ENCODE measurements around the gene PREPL. TPM values are rescaled to one million over a fixed set of nuclear protein-coding genes. Genes with fewer than 3 reads are reported as not detected.

PREPL gene
- total and polyA plus RNA-seq, 2 of the 8 experiments (the other 6 are each of a cell fraction or from before 2014, with no cell fraction given): 13.6 to 38.9 TPM

DNA sequence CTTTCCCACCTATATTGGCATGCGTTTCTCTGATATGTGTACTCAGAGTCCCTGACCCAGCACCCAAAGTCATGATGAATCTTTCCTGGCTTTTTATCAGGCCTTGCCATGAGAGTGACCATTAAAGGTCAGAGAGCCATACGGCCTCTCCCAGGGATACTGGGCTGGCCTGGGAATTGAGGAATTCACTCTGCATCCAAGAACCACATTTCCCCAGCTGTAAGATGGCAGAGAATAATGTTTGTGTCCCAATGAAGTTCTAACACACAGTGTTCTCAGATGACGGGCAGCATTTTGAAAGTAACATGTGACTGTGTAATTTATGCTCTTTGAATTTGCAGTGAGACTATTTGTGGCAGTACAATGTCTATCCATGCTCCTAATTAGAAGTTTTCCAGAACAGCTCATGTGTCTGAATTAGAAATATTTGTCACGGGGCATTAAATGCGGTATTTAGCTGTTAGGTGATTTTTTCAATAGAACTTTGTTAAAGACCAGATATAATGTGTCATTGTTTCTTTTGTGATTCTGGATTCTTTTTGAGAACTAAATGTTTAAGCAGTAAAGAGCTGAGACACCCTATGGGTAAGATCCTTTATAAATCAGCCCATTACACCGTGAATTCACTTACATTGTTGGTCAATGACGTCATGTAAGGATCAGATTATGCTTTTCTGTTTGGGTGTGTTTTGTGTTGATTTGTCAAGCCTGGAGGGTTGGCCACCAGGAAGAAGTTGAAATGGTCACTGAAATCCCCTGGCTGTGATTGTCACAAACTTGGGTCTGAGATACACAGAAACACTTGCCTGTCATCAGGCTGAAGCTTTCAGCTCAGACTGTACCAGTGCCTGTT is 93.3 kb downstream of the PREPL start:
- Histone ChIP-seq H3K23me2 (ENCODE audit: low read depth, low read length) (no peaks in the 10 kb centered on the region), H3K36me3 (ENCODE audit: control insufficient read depth in 2 of 4, insufficient read depth in 4 of 4, low read length in 3 of 4) (no peaks in the 10 kb centered on the region), H2AFZ (ENCODE audit: low read length) (0 out of 2 replicates have a peak overlapping the region, but pooled peaks have one; percentile 37), H4K5ac (ENCODE audit: insufficient read length, low read depth, low read length) (no peak overlapping the region), H2AK5ac (ENCODE audit: low read depth, low read length) (no peak overlapping the region), H3K79me1 (ENCODE audit: low read depth, low read length) (no peaks in the 10 kb centered on the region), H3K9me3 (ENCODE audit: insufficient read depth in 2 of 2, low read depth in 1 of 2, low read length in 1 of 2) (no peaks in the 10 kb centered on the region), H4K20me1 (replicated peaks in 1 of 2; ENCODE audit: control insufficient read depth in 1 of 2, insufficient read depth in 2 of 2, low read length in 2 of 2) (no peaks in the 10 kb centered on the region), H3K14ac (ENCODE audit: insufficient read length) (no peak overlapping the region), H2BK20ac (ENCODE audit: low read length) (no peak overlapping the region), H2BK5ac (ENCODE audit: low read depth, low read length) (no peak overlapping the region), H3K4ac (replicated peaks; ENCODE audit: insufficient read length, low read depth, low read length) (no peak overlapping the region), H3K18ac (ENCODE audit: extremely low read depth, low read length) (no peak overlapping the region), H3K27me3 (replicated peaks in 1 of 4; ENCODE audit: control insufficient read depth in 3 of 4, extremely low read depth in 1 of 4, insufficient read depth in 3 of 4, low read length in 3 of 4) (no peaks in the 10 kb centered on the region), H3K79me2 (ENCODE audit: control insufficient read depth in 1 of 2, insufficient read depth in 2 of 2, low read length in 2 of 2) (no peaks in the 10 kb centered on the region), H3K4me3 (ENCODE audit: extremely low read depth in 1 of 4, insufficient read depth in 2 of 4, low read depth in 3 of 4, low read length in 4 of 4) (no peak overlapping the region), H2BK120ac (replicated peaks; ENCODE audit: low read depth, low read length) (no peak overlapping the region), H4K91ac (replicated peaks; ENCODE audit: insufficient read length, low read length) (no peak overlapping the region), H3K56ac (replicated peaks; ENCODE audit: insufficient read length, low read depth, low read length) (no peak overlapping the region), H3K27ac (ENCODE audit: low read depth, low read length) (no peak overlapping the region), H2BK15ac (ENCODE audit: low read length) (no peak overlapping the region), H2BK12ac (ENCODE audit: low read depth, low read length) (no peak overlapping the region), H4K8ac (ENCODE audit: extremely low read depth, insufficient read depth, low read length) (no peak overlapping the region), H3K23ac (ENCODE audit: insufficient read length) (no peak overlapping the region), H3K9ac (replicated peaks in 1 of 4; ENCODE audit: extremely low read depth in 1 of 4, low read depth in 3 of 4, low read length in 3 of 4) (no peak overlapping the region), H3K4me1 (replicated peaks in 1 of 4; ENCODE audit: control insufficient read depth in 3 of 4, insufficient read depth in 4 of 4, low read length in 3 of 4) (peaks cover 0 to 5% (median 0%) of the 10 kb centered on the region in 4 experiments; a peak in 1 of 7 replicates), H3K4me2 (ENCODE audit: insufficient read depth in 1 of 2, low read depth in 2 of 2, low read length in 2 of 2) (no peak overlapping the region)
- FAIRE-seq (no peak), DNase-seq (ENCODE audit: low read depth in 1 of 2, low spot score in 2 of 2) (no peak)
- WGBS, 2 experiments (ENCODE audit: extremely low coverage in 1 of 2, insufficient coverage in 1 of 2, insufficient read length in 1 of 2, insufficient replicate concordance in 2 of 2, low coverage in 1 of 2, low lambda C conversion rate in 2 of 2, missing lambda C conversion rate in 1 of 2): 80% methylated on average over 7 of the region's 7 CpGs; no CpG with 5 or more reads in 1 of the 2 experiments
- TF ChIP-seq GTF2F1 (IDR thresholded peaks at IDR 0.05; ENCODE audit: borderline replicate concordance, low read depth, low read length) (no peak), JUND (IDR thresholded peaks at IDR 0.05; ENCODE audit: low read length) (peak; percentile 42; the same call in 1 of the 2 replicates)
- POLR2A ChIA-PET (ENCODE audit: partially characterized antibody): interaction anchor here (1.0 kb wide), 1 partner anchor 512 kb away, joined by 3 read pairs; no protein-coding TSS in a partner anchor
- CTCF ChIA-PET (ENCODE audit: partially characterized antibody): interaction anchor here (0.9 to 2.1 kb wide), 10 partner anchors 11 to 702 kb away, joined by 3 to 20 read pairs (median 5); no protein-coding TSS in a partner anchor

All from H1 (cell line).